Smooth muscle cell (in vitro differentiated cells): ENCODE data around the gene MBD3L2. TPM values are rescaled to one million over a fixed set of nuclear protein-coding genes. Genes with fewer than 3 reads are reported as not detected.
A peak's percentile ranks its signal among the peaks of the same experiment; 100 is the strongest.

Experiments
- DNase-seq: peaks from one replicate; lab custom pipeline; 2025; ENCODE audit not compliant: unreplicated experiment; lab: John Stamatoyannopoulos, UW
- H2AFZ ChIP-seq: fragments of 200-600 bp; sonication (generic); 2 replicates; pipeline ENCODE4 v1.6.0; 2016; ENCODE audit warnings: antibody characterized with exemption, low read depth, mild to moderate bottlenecking
- H3F3A ChIP-seq: fragments of 200-600 bp; sonication (generic); 2 replicates; pipeline ENCODE4 v1.6.0; 2017; ENCODE audit warnings: antibody characterized with exemption, low read depth
- H3K27ac ChIP-seq: fragments of 200-600 bp; sonication (generic); 2 replicates; pipeline ENCODE4 v1.5.1; 2016; ENCODE audit warnings: low read depth, mild to moderate bottlenecking
- H3K27me3 ChIP-seq: fragments of 200-600 bp; sonication (generic); 2 replicates; pipeline ENCODE4 v1.6.1; 2016; ENCODE audit warnings: low read depth, mild to moderate bottlenecking
- H3K36me3 ChIP-seq: fragments of 200-600 bp; sonication (generic); 2 replicates; pipeline ENCODE4 v1.5.1; 2016; ENCODE audit warnings: low read depth
- H3K4me1 ChIP-seq: fragments of 200-600 bp; sonication (generic); 2 replicates; pipeline ENCODE4 v1.5.1; 2016; ENCODE audit warnings: low read depth
- H3K4me2 ChIP-seq: fragments of 200-600 bp; sonication (generic); 2 replicates; pipeline ENCODE4 v1.6.0; 2016; ENCODE audit warnings: mild to moderate bottlenecking
- H3K4me3 ChIP-seq: fragments of 200-600 bp; sonication (generic); 2 replicates; pipeline ENCODE4 v1.5.1; 2016; ENCODE audit warnings: mild to moderate bottlenecking
- H3K79me2 ChIP-seq: fragments of 200-600 bp; sonication (generic); 2 replicates; pipeline ENCODE4 v1.6.0; 2016; ENCODE audit warnings: low read depth, mild to moderate bottlenecking
- H3K9ac ChIP-seq: fragments of 200-600 bp; sonication (generic); 2 replicates; pipeline ENCODE4 v1.6.0; 2016; ENCODE audit warnings: low read depth
- H3K9me3 ChIP-seq: fragments of 200-600 bp; sonication (generic); replicated peaks from 2 replicates; pipeline ENCODE4 v1.5.1; 2016; ENCODE audit warnings: low read depth
- H4K20me1 ChIP-seq: fragments of 200-600 bp; sonication (generic); 2 replicates; pipeline ENCODE4 v1.6.0; 2016; ENCODE audit warnings: low read depth
- WGBS: methylation state at CpG from one replicate; pipeline ENCODE4 v1.1.7; 2016; ENCODE audit warnings: low lambda C conversion rate; 5-methylcytosine and 5-hydroxymethylcytosine counted together
- polyA plus RNA-seq: library from polyadenylated mRNA; unstranded; fragments of >200 nt; fragmentation: Nextera tagmentation; extraction: Ambion mirVana; gene quantifications from 2 replicates; pipeline ENCODE4 v1.2.1, GENCODE V29; 2016
- total RNA-seq: library from RNA; depleted of rRNA; stranded (reverse); fragments of >200 nt; gene quantifications from 2 replicates; pipeline ENCODE4 v1.2.3, GENCODE V29; 2014
- TF ChIP-seq, protein P1 (sequence below): fragments of 200-600 bp; sonication (generic); IDR thresholded peaks from 2 replicates; pipeline ENCODE4 v1.5.1; 2017; ENCODE audit warnings: borderline replicate concordance, mild to moderate bottlenecking, antibody characterized with exemption; ENCODE audit not compliant: insufficient read depth, poor library complexity, severe bottlenecking

Gene MBD3L2
- total and polyA plus RNA-seq, 2 experiments from 2014 or later = not detected

DNA sequence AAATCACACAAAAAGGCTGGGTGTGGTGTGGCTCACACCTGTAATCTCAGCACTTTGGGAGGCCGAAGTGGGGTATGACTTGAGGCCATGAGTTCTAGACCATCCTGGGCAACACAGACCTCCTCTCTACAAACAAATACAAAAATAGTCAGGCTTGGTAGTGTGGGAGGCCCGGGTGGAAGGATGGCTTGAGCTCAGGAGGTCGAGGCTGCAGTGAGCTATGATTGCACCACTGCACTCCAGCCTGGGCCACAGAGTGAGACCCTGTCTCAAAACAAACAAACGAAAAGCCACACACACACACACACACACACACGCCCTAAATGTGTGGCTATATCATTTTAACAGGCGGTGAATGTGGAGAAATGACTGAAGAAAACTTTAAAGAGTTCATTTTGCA lies 19.5 kb downstream of the MBD3L2 start:
- Histone ChIP-seq H3K4me3 (peak overlapping the region; percentile 87), H3K4me2 (peak overlapping the region; percentile 96), H3K4me1 (peaks cover 5% of the 10 kb centered on the region), H2AFZ (no peak overlapping the region), H3K9ac (no peak overlapping the region), H3F3A (peaks cover 8% of the 10 kb centered on the region), H3K79me2 (peaks cover 10% of the 10 kb centered on the region), H3K36me3 (peaks cover 6% of the 10 kb centered on the region), H3K9me3 (no peaks in the 10 kb centered on the region), H3K27me3 (no peaks in the 10 kb centered on the region), H3K27ac (no peak overlapping the region), H4K20me1 (no peaks in the 10 kb centered on the region)
- 91% methylated on average over 6 of the region's 6 CpGs for WGBS
- DNase-seq = no peak
- TF ChIP-seq, protein P1, sequence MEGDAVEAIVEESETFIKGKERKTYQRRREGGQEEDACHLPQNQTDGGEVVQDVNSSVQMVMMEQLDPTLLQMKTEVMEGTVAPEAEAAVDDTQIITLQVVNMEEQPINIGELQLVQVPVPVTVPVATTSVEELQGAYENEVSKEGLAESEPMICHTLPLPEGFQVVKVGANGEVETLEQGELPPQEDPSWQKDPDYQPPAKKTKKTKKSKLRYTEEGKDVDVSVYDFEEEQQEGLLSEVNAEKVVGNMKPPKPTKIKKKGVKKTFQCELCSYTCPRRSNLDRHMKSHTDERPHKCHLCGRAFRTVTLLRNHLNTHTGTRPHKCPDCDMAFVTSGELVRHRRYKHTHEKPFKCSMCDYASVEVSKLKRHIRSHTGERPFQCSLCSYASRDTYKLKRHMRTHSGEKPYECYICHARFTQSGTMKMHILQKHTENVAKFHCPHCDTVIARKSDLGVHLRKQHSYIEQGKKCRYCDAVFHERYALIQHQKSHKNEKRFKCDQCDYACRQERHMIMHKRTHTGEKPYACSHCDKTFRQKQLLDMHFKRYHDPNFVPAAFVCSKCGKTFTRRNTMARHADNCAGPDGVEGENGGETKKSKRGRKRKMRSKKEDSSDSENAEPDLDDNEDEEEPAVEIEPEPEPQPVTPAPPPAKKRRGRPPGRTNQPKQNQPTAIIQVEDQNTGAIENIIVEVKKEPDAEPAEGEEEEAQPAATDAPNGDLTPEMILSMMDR = no peak

DNA sequence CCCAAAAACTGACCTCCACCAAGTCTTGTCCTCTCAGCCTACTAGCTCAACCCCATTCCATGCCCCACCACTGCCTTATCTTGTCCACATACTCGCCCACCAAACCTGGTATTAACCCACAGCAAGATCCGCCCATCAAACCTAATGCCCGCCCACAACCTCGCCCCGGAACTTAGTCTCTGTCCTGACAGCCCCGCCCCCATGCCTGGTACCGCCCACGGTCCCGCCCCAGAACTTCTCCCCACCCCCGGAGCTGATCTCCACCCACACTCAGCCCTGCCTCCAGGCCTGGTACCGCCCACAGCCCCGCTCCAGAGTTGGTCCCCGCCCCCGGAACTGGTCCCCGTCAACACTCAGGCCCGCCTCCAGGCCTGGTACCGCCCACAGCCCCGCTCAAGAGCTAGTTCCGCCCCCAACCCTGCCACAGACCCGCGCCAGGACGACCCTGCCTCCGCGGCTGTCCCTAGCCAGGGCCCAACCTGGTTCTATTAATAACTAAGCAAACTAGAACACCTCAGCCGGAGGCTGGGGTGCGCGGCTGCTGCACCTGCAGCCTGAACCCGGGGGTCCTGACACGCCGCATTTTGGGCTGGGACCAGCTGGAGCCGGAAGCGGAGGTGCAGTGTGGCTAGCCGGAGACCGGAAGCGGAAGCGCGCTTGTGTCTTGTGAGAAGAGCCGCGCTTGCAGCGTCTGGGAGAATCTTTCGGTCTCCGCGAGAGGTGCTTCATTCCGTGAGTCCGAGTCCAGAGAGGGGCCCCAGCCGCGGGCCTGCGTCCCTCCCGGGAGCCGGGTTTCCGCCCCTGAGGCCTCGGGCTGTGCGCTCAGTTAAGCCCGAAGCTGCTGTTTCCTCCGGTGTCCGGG lies 20.2 kb downstream of the MBD3L2 start, which contains the start of gene ZNF557:
ZNF557 (plus strand) TSS at position 662 of the 862 bp plus-strand sequence. CDS start 5,372 bp downstream, outside the sequence.
- WGBS = under 1% methylated on average over 50 of the region's 56 CpGs
- peaks cover 5% of the 10 kb centered on the region for H3K4me1 ChIP-seq

DNA sequence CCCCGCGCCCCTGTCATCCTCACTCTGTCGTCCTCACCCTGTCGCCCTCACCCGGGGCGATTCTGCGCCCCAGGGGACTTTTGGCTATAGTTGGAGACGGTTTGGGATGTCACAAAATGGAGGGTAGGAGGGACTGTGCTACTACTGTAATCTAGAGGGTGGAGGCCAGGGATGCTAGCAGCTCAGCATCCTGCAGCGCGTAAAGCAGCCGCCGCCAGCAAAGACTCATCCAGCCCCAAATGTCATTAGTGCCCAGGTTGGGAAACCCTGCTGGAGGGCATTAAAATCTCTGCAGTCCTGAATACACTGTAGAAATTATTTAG lies 20.7 kb downstream of the MBD3L2 start:
- TF ChIP-seq, protein P1 = no peak
- no peak for DNase-seq

More for the DNA sequence above, 20.2 kb downstream of the MBD3L2 start, which contains the start of gene ZNF557:
- H3K27me3 ChIP-seq = no peaks in the 10 kb centered on the region
- peak; percentile 89 for DNase-seq
- H3K36me3 ChIP-seq = peaks cover 7% of the 10 kb centered on the region
- peak within 1 kb of the TSS; percentile 60 for H3K9ac ChIP-seq
- H3K79me2 ChIP-seq = peaks cover 10% of the 10 kb centered on the region
- peak within 1 kb of the TSS; percentile 15 for H3K27ac ChIP-seq
- H3K4me3 ChIP-seq = peak within 1 kb of the TSS; percentile 87
- no peaks in the 10 kb centered on the region for H4K20me1 ChIP-seq
- H3F3A ChIP-seq = peaks cover 8% of the 10 kb centered on the region
- TF ChIP-seq, protein P1 = no peak
- H2AFZ ChIP-seq = peak within 1 kb of the TSS; percentile 93
- no peaks in the 10 kb centered on the region for H3K9me3 ChIP-seq
- peak within 1 kb of the TSS; percentile 96 for H3K4me2 ChIP-seq

DNA sequence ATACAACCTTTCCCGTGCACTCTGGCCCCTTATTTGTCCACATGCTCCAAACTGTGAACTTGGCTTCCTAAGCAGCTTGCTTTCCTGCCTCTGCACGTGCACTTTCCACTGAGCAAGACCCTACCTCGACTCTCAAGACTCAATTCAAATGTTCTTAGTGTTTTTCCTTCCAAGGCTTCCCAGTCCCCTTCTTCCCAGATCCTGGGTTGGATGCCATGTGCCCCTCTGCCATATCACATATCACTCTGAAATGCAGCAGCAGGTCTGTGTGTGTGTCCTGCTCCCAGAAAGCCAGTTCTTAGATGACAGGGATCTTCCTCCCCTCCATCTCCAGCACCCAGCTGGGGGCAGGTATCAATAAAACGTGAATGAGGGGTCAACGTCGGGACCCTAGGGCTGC lies 23.4 kb downstream of the MBD3L2 start:
- no peak overlapping the region for H3K4me3 ChIP-seq
- no peak overlapping the region for H3K4me2 ChIP-seq
- no peaks in the 10 kb centered on the region for H3K27me3 ChIP-seq
- H3F3A ChIP-seq = peaks cover 8% of the 10 kb centered on the region
- no peak overlapping the region for H2AFZ ChIP-seq
- peaks cover 5% of the 10 kb centered on the region for H3K4me1 ChIP-seq
- H3K9ac ChIP-seq = no peak overlapping the region
- TF ChIP-seq, protein P1 = no peak
- H3K79me2 ChIP-seq = peaks cover 10% of the 10 kb centered on the region
- peaks cover 34% of the 10 kb centered on the region for H3K36me3 ChIP-seq
- H3K27ac ChIP-seq = no peak overlapping the region
- 92% methylated on average over 6 of the region's 6 CpGs for WGBS
- H3K9me3 ChIP-seq = peaks cover 14% of the 10 kb centered on the region
- H4K20me1 ChIP-seq = no peaks in the 10 kb centered on the region
- no peak for DNase-seq

More for the DNA sequence above, 20.7 kb downstream of the MBD3L2 start:
- peak overlapping the region; percentile 15 for H3K27ac ChIP-seq
- no peaks in the 10 kb centered on the region for H4K20me1 ChIP-seq
- peaks cover 10% of the 10 kb centered on the region for H3K79me2 ChIP-seq
- peaks cover 5% of the 10 kb centered on the region for H3K4me1 ChIP-seq
- H3F3A ChIP-seq = peaks cover 8% of the 10 kb centered on the region
- WGBS = 4% methylated on average over 12 of the region's 12 CpGs
- peaks cover 9% of the 10 kb centered on the region for H3K36me3 ChIP-seq
- H2AFZ ChIP-seq = peak overlapping the region; percentile 93
- no peaks in the 10 kb centered on the region for H3K27me3 ChIP-seq
- no peaks in the 10 kb centered on the region for H3K9me3 ChIP-seq
- peak overlapping the region; percentile 87 for H3K4me3 ChIP-seq
- H3K4me2 ChIP-seq = peak overlapping the region; percentile 96
- H3K9ac ChIP-seq = peak overlapping the region; percentile 60
